ENCODE measurements around the gene SYNE3. TPM values are rescaled to one million over a fixed set of nuclear protein-coding genes. Genes with fewer than 3 reads are reported as not detected.

SYNE3 gene
- total RNA-seq, 1 experiment from 2014 or later = 1.9 TPM

DNA sequence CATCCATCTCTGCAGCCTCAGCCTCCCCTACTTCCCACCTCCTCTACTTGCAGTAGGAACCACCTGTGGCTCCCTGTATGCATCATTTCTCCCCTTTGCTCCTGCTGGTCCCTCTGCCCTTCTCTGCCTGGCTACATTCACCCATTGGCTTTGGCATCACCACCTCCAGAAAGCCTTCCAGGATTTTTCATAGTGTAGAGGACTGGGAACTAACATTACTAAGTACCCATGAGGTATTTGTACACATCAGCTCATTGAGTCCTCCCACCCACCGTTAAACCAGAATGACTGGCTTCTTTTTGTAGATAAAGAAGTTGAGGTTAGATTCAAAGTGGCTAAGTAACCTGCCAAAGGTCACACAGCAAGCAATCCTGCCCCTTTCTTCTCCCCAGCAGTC lies 17.1 kb downstream of the SYNE3 start:
- CTCF ChIA-PET = no interaction called here

DNA sequence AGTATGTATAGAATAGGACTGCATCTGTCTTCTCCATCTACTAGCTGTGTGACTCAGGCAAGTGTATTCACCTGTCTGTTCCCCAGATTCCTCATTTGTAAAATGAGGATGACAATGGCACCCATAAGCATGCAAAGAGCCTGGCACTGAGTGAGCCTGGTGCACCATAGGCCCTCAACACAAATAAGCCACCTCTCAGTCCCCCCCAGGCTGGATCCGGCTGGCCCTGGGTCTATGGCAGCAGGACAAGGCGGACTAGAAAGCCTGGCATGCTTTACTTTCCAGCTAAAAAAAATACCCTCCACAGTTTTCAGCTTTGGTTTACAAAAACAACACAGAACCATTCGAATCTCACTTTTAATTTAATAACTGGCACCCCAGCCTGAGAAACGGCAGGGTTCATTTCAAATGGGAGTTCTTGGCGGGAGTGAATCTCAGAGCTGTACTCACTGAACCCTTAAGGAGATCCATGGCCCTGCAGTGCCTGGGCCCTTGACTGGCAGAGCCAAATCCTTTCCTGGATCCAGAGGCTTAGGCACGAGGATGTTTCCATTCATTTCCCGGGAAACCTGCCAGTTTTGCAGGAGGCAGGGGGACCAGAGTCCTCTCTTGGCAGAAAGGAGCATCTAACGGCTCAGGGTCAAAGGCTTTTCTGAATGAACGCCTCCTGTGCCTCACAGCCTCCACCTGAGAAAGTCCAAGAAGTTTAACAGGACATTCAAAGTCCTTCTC lies 17.7 kb downstream of the SYNE3 start:
- BruUV-seq (replicated peaks) = no TSS peak
- H3K27ac ChIP-seq = no peak overlapping the region
- H2AFZ ChIP-seq = no peak overlapping the region
- DNase-seq = no peak
- H3K27me3 ChIP-seq (ENCODE audit: insufficient read depth, low read depth) = no peaks in the 10 kb centered on the region
- H3F3A ChIP-seq (ENCODE audit: insufficient read depth, low read depth) = no peaks in the 10 kb centered on the region
- no peaks in the 10 kb centered on the region for H3K9me3 ChIP-seq (ENCODE audit: insufficient read depth, low read depth)
- intact Hi-C loops (cut with micrococcal nuclease; ENCODE audit: unreplicated experiment) = no loop called here
- H3K9me2 ChIP-seq (ENCODE audit: insufficient read depth) = no peaks in the 10 kb centered on the region
- no peak for TF ChIP-seq EZH2 (IDR thresholded peaks at IDR 0.05; ENCODE audit: low read depth)
- TF ChIP-seq, protein P1, sequence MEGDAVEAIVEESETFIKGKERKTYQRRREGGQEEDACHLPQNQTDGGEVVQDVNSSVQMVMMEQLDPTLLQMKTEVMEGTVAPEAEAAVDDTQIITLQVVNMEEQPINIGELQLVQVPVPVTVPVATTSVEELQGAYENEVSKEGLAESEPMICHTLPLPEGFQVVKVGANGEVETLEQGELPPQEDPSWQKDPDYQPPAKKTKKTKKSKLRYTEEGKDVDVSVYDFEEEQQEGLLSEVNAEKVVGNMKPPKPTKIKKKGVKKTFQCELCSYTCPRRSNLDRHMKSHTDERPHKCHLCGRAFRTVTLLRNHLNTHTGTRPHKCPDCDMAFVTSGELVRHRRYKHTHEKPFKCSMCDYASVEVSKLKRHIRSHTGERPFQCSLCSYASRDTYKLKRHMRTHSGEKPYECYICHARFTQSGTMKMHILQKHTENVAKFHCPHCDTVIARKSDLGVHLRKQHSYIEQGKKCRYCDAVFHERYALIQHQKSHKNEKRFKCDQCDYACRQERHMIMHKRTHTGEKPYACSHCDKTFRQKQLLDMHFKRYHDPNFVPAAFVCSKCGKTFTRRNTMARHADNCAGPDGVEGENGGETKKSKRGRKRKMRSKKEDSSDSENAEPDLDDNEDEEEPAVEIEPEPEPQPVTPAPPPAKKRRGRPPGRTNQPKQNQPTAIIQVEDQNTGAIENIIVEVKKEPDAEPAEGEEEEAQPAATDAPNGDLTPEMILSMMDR (conservative IDR thresholded peaks at IDR 0.05) = no peak
- H3K4me2 ChIP-seq = no peak overlapping the region
- H3K79me2 ChIP-seq (ENCODE audit: low read depth) = no peaks in the 10 kb centered on the region
- ChIA-PET POLR2A (ENCODE audit: unreplicated experiment) (no interaction called here), CTCF (no interaction called here)
- H3K4me1 ChIP-seq (replicated peaks; ENCODE audit: insufficient read depth) = 0 out of 2 replicates have a peak, but pooled peaks cover 4% of the 10 kb centered on the region
- H4K20me1 ChIP-seq (ENCODE audit: insufficient read depth) = no peaks in the 10 kb centered on the region
- no peak overlapping the region for H3K4me3 ChIP-seq
- H3K36me3 ChIP-seq (ENCODE audit: low read depth) = no peaks in the 10 kb centered on the region

More for the DNA sequence above, 17.1 kb downstream of the SYNE3 start:
- no peaks in the 10 kb centered on the region for H3K9me3 ChIP-seq (ENCODE audit: insufficient read depth, low read depth)
- intact Hi-C loops (cut with micrococcal nuclease; ENCODE audit: unreplicated experiment) = no loop called here
- TF ChIP-seq, protein P1 (conservative IDR thresholded peaks at IDR 0.05) = no peak
- TF ChIP-seq EZH2 (IDR thresholded peaks at IDR 0.05; ENCODE audit: low read depth) = no peak
- no peaks in the 10 kb centered on the region for H4K20me1 ChIP-seq (ENCODE audit: insufficient read depth)
- H3K4me2 ChIP-seq = no peak overlapping the region
- no peaks in the 10 kb centered on the region for H3K79me2 ChIP-seq (ENCODE audit: low read depth)
- H3K27ac ChIP-seq = no peak overlapping the region
- no peak for DNase-seq
- BruUV-seq (replicated peaks) = no TSS peak
- no peaks in the 10 kb centered on the region for H3F3A ChIP-seq (ENCODE audit: insufficient read depth, low read depth)
- H3K27me3 ChIP-seq (ENCODE audit: insufficient read depth, low read depth) = no peaks in the 10 kb centered on the region
- no peak overlapping the region for H2AFZ ChIP-seq
- no peaks in the 10 kb centered on the region for H3K36me3 ChIP-seq (ENCODE audit: low read depth)
- H3K4me1 ChIP-seq (replicated peaks; ENCODE audit: insufficient read depth) = 0 out of 2 replicates have a peak, but pooled peaks cover 4% of the 10 kb centered on the region
- no peak overlapping the region for H3K4me3 ChIP-seq
- H3K9me2 ChIP-seq (ENCODE audit: insufficient read depth) = no peaks in the 10 kb centered on the region
- POLR2A ChIA-PET (ENCODE audit: unreplicated experiment) = no interaction called here

DNA sequence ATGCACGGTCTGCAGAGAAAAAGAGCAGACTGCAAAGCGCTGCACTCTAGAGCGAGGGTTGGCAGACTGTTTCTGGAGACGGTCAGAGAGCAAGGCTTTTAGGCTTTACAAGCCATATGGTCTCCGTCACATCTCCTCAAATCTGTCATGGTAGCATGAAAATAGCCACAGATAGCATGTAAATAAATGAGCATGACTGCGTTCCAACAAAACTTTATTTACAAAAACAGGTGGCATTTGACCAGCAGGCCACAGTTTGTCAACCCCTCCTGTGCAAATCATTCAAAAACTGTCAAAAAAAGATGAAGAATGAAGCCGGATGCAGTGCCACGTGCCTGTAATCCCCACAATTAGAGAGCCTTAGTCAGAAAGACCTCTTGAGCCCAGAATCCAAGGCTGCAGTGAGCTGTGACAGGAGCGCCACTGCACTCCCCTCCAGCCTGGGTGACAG lies 18.9 kb downstream of the SYNE3 start:
- Histone ChIP-seq H3K27me3 (ENCODE audit: insufficient read depth, low read depth) (no peaks in the 10 kb centered on the region), H3K27ac (no peak overlapping the region), H3K9me3 (ENCODE audit: insufficient read depth, low read depth) (no peaks in the 10 kb centered on the region), H3K9me2 (ENCODE audit: insufficient read depth) (no peaks in the 10 kb centered on the region), H4K20me1 (ENCODE audit: insufficient read depth) (no peaks in the 10 kb centered on the region), H3K4me1 (replicated peaks; ENCODE audit: insufficient read depth) (0 out of 2 replicates have a peak, but pooled peaks cover 4% of the 10 kb centered on the region), H3K4me3 (no peak overlapping the region), H3K4me2 (no peak overlapping the region), H3K79me2 (ENCODE audit: low read depth) (no peaks in the 10 kb centered on the region), H3F3A (ENCODE audit: insufficient read depth, low read depth) (no peaks in the 10 kb centered on the region), H3K36me3 (ENCODE audit: low read depth) (no peaks in the 10 kb centered on the region), H2AFZ (no peak overlapping the region)
- no TSS peak for BruUV-seq (replicated peaks)
- CTCF ChIA-PET = no interaction called here
- POLR2A ChIA-PET (ENCODE audit: unreplicated experiment) = interaction anchor here (0.6 kb wide), 1 partner anchor 416 kb away, joined by 6 read pairs; no protein-coding TSS in a partner anchor
- no peak for TF ChIP-seq EZH2 (IDR thresholded peaks at IDR 0.05; ENCODE audit: low read depth)
- TF ChIP-seq, protein P1 (conservative IDR thresholded peaks at IDR 0.05) = no peak
- intact Hi-C loops (cut with micrococcal nuclease; ENCODE audit: unreplicated experiment) = no loop called here
- DNase-seq = no peak
